Stimulated activated CD4-positive, alpha-beta T cell treated with anti-CD3 and anti-CD28 coated beads, Interleukin-2, amount 100 ng/mL, for 24 hours (primary cell): ENCODE results near the gene PARD3B.

Experiments used
- DNase-seq, 2 donors: peaks; one replicate each; pipeline ENCODE4 v3.0.0-alpha.2; 2020

The PARD3B gene

DNA sequence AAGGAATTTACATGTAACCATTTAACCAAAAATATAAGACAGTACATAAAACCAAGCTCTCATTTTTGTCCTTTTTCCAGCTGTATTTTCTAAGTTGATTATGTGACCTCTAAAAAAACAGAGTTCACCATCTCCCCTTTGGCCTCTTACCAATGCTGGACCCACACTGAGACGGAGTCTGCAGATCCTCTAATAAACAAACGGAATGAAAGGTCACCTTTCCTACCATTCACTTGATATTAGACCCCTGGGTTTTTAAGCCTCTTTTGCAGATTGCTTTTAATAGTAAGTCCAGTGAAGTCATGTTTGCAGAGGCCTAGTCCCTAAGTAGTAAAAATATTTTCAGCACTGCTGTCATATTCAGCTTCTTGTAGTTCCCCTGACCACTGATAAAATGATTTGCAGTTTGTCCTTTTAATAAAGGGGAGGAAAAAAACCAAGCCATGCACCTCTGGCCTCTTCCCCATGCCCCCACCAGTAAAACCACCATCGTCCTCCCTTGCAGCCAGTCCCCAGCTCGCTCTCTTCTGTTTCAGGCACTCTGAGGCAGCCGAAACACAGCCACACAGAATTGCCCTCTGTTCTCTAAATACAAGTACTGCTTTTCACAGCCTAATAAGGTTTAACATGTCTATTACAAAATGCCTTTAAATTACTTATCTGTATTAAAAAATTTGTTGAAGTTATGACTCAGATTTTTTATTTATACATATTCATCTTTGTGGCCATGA, 427.5 kb downstream of the PARD3B start:
- no peak for DNase-seq

GRCh38 chr2:204973616-204974015, 428.3 kb downstream of the PARD3B start:
- DNase-seq: no peak

DNA sequence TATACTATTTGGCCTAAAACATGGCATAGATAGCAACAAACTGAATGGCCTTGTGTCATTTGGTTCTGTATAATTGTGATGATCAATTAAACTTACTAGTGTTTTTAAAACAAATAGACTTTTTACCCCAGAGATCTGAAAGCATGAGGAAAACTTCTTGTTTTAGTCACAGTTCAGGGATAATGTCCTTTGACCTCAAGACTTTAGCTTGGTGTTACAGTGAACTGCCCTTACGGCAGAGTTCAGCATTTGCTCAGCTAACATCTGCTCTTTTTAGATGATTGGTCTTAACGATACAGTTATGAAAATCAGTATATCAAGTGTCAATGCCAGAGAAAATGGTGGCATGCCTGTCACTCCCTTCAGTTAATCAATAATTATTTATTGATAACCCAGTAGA, 429.2 kb downstream of the PARD3B start:
- no peak for DNase-seq

- DNase-seq: no peak
Measured at GRCh38 chr2:204977914-204978313, 432.6 kb downstream of the PARD3B start.

DNA sequence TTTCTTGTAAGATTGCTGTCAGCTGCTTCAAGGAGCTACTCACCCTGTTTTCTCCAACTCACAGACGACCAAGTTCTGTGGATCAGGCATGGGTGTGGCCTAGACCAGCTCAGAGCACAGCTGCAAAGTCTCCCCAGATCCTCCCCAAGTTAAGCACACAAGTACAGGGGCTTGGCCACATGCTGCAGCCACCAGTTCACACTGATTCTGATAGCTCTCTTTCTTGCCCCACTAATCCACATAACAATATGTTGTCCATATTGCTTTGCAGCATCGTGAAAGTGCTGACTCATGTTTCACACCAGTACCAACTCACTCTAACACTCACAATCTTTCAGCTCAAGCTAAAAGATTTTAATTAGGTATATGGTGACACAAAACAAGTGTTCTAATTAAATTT, 437.0 kb downstream of the PARD3B start:
- DNase-seq: no peak

GRCh38 chr2:204984518-204984917, 439.2 kb downstream of the PARD3B start:
- DNase-seq: no peak

GRCh38 chr2:204986641-204987040, 441.4 kb downstream of the PARD3B start:
- DNase-seq: no peak

GRCh38 chr2:204988836-204989235, 443.6 kb downstream of the PARD3B start:
- no peak for DNase-seq

DNA sequence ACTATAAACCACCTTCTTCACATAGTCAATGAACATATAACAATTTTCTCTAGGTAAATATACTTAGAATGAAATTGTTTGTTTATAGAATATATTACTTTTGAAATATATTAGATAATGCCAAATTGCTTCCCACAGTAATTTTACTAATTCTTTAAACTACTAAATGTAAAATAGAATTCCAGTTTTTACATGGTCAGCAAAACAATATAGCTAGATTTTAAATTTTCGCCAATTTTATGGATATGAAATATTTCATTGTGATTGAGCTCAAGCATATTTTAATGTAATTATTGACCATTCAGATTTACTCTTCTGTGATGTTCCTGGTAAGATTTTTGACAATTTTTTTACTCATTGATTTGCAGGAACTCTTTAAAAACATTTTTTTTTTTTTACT, 444.6 kb downstream of the PARD3B start:
- no peak for DNase-seq

GRCh38 chr2:205001300-205001966, 456.2 kb downstream of the PARD3B start:
- DNase-seq: no peak

DNA sequence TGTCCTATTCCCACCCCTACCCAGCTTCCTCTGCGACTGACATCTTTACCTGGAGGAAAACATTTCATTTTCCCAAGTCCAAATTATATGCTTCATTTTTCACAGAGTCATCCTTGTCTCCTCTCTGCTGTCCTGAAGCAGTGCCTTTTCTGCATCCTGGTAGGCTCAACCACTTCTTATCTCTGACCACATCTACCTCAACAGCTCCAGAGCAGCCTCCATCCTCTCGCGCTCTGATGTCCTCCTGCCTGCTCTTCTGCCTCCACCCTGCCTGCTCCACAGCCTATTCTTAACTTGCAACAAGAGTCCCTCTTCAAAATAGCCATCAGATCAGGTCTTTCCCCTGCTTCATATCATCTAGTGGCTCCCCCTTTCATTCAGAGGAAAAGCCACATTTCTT, 457.1 kb downstream of the PARD3B start:
- DNase-seq: no peak

GRCh38 chr2:205003288-205003687, 458.0 kb downstream of the PARD3B start:
- DNase-seq: no peak

DNA sequence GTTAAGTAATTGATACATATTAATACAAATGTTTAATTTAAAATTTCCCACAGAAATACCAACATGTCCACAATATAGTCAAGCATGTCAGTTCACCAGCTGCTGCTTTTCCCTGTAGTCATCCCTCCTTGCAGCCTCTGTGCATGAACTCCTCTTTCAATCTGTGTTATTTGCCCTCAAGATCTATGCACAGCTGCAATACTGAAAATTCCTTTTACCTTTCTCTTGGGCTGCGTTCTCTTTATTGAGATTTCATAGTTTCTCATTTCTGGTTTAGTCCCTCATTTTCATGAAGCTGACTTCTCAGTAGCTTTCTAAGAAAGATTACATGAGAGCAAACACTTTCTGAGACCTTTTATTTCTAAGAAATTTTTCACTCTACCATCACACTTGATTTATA, 464.9 kb downstream of the PARD3B start:
- no peak for DNase-seq

DNA sequence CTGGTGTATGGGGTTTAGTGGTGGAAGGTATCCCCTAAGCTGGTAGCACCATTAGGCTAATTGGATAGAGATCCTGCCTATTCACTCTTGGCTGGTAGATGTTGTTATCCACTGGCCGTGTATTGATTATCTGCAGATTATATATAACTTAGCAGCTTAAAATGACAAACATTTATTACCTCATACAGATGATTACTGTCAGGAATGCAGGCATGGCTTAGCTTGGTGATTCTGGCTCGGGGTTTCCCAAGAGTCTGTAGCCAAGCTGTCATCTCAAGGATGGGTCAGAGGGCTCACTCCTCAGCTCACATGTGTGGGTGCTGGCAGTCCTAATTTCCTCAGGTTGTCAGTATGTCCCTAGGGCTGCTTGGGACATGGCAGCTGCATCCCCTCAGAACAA, 465.8 kb downstream of the PARD3B start:
- DNase-seq: no peak

- no peak for DNase-seq
Measured at GRCh38 chr2:205012961-205013360, 467.7 kb downstream of the PARD3B start.

DNA sequence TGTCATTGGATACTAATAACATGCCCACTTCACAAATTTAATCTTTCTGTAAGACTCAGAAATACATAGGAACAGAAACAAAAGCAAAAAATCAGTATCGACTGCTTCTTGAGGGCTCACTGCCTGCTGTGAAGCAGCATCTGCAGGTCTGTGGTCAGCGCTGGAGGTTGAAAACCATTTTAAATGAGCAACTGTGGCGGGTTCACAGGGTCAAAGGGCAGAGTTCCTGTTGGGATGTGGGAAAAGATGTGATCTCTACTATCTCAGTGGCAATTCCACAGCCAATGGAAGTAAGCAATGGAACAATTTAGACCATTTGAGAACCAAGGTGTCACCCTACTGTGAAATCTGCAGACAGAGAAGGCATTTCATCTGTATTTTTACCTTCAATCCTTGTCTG, 468.3 kb downstream of the PARD3B start:
- DNase-seq: no peak

DNA sequence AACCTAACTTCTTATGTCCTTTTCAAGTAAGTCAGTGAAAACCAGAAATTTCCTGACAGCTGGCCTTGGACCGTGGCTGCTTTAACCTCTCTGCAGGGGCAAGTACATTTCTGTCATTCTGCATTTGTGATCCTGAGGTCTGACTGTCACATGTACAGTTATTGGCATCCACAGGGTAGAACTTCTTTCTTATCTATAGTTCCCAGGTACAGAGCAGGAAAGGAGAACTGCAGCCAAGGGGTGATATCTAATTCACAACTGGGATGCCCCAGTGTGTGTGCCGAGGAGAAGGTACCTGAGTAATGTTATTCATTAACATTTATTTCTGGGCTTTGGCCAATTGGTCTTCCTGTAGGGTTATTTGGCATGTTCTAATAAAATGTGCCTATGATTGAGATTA, 468.9 kb downstream of the PARD3B start:
- DNase-seq: no peak

GRCh38 chr2:205017381-205017780, 472.1 kb downstream of the PARD3B start:
- DNase-seq: no peak

- DNase-seq: no peak
Measured at GRCh38 chr2:205017912-205018311, 472.6 kb downstream of the PARD3B start.

DNA sequence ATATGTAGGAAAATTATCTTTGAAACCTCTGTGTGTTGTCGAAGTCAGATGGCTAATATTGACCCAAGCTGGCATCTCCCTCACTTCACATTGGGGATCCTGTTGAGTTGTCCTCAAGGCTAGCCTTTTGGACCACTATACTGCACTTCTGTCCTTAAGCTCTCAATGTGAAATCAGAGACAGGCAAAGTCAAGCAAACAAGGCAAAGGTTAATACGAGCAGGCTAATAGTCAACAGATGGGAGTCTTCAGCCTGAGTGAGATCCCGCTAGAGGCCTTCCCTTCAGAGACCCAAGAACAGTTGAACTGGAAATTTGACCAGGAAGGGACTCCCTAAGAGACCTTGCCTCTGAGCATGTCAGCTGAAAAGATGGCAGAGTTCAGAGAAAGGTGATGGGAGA, 475.4 kb downstream of the PARD3B start:
- no peak for DNase-seq

GRCh38 chr2:205022841-205023240, 477.6 kb downstream of the PARD3B start:
- no peak for DNase-seq

DNA sequence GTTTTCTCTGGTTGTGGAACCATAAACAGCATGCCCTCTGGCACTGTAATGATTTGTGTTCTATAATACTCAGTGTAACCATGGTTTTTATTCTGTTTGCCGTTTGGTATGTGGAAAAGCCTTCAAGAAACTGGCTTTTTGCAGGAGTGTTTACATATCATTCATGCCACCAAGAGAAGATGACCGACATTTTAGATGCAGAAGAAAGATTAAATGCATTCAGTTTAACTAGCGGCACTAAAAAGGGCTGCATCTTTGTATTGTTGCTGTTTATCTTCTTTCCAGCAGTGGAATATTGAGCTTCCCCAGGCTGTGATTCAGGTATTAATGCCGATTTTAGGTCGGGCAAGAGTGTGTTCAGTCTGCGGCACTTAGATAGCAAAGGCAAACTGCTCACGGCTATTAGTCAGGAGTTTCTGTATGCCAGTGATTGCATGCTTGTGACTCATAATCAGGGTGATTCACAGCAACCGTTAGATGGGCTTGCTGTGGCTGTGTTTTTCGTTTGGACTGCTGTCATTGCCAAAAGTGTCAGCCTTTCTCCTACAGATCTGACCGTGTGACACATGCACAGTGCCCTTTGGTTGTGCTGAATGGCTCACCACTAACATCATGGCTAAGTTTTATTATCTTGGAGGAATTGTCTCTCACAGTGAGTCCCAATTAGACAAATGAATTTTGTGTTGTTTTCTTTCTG, 479.7 kb downstream of the PARD3B start:
- peak; percentile 20 to 32 for DNase-seq

DNA sequence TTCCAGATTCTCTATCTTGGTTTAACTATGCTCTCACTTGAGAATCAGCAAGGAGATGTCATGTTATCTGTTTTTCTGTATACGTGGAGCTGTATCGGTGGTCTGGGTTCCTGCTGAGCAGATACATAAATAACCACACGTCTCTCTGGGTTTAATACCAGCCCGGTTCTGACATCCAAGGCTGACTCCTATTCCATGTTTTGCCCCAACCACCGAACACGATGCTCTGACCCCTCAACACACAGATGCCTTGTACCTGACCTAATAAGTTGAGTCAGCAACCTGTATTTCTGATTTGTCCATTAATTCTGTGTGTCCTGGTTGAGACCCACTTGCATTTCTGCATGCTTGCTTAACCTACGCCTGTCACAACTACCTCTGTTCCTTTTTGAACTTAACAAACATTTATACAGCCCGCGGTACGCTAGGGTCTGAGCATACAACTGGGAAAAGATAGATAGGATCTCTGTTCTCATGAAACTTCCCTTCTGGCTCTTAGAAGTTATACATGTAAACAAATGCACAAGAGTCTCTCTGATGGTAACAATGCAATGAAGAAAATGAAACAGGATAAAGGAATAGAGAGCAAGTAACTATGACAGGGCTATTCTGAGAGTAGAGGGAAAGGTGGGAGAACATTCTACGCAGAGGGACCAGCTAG, 480.4 kb downstream of the PARD3B start:
- no peak for DNase-seq

DNA sequence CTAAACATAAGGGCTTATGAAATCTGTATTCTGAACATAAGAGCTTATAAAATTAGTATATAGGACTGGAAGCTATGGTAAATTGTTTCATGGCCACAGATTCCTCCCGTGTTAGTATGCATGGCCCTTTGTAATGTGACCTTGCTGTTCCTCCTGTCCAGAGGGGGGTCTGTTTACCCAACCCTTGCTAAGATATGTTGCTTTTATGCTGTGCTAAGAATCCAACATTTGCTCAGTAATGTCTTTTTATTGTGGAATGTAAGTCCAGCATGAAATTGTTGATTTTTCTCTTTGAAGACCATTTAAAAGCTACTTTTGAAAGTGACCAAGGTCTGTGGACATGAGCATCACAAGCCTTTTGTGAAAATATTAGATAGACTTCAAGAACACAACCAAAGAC, 485.4 kb downstream of the PARD3B start:
- no peak for DNase-seq
